GM23338 (cell line): Measurements from ENCODE around the gene FARS2.

ENCODE experiments used
- CTCF ChIP-seq, 2 experiments: fragments of 200-600 bp in 1 of 2; sonication (generic) in 1 of 2; conservative IDR thresholded peaks; 2 replicates each; pipeline versions ENCODE4 v1.5.1 to v1.6.1; 2016 to 2017; ENCODE audit warnings: antibody characterized with exemption in 2 of 2, low read depth in 2 of 2, mild to moderate bottlenecking in 2 of 2, moderate library complexity in 1 of 2
- EZH2 ChIP-seq: fragments of 200-600 bp; sonication (generic); IDR thresholded peaks from one replicate; pipeline ENCODE4 v1.8.0; 2017; ENCODE audit warnings: antibody characterized with exemption, mild to moderate bottlenecking, low read depth; ENCODE audit not compliant: unreplicated experiment
- EZH2phosphoT487 ChIP-seq: fragments of 200-600 bp; sonication (generic); IDR thresholded peaks from one replicate; pipeline ENCODE4 v1.8.1; 2018; ENCODE audit warnings: antibody characterized with exemption; ENCODE audit not compliant: unreplicated experiment
- JUNB ChIP-seq: IDR thresholded peaks from one replicate; pipeline ENCODE4 v1.6.1; 2016; ENCODE audit warnings: antibody characterized with exemption; ENCODE audit not compliant: unreplicated experiment
- TF ChIP-seq, protein P1 (sequence below): IDR thresholded peaks from one replicate; pipeline ENCODE4 v1.6.1; 2018; ENCODE audit warnings: antibody characterized with exemption; ENCODE audit not compliant: unreplicated experiment

DNA sequence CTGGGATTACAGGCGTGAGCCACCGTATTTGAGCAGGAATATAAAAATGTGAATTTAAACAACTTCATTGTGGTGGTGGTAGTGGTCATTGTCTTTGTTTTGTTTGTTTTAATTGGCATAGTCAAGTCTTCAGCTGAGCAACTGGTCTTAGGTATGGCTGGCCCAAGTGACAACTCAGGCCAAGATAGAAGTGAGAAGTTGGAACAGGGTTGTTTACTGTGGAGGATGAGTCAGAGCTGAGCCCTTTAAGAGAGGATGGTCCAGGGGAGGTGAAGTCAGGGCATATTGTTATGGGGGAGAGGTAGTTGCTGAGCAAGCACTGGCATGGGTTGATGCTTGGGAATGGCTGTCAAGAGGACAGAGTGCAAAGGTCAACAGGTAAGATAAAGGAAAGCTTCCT is 308.2 kb downstream of the FARS2 start:
- TF ChIP-seq CTCF (conservative IDR thresholded peaks at IDR 0.05; ENCODE audit: low read depth in 2 of 2) (no peak), EZH2phosphoT487 (no peak), EZH2 (no peak), JUNB (no peak)
- TF ChIP-seq, protein P1, sequence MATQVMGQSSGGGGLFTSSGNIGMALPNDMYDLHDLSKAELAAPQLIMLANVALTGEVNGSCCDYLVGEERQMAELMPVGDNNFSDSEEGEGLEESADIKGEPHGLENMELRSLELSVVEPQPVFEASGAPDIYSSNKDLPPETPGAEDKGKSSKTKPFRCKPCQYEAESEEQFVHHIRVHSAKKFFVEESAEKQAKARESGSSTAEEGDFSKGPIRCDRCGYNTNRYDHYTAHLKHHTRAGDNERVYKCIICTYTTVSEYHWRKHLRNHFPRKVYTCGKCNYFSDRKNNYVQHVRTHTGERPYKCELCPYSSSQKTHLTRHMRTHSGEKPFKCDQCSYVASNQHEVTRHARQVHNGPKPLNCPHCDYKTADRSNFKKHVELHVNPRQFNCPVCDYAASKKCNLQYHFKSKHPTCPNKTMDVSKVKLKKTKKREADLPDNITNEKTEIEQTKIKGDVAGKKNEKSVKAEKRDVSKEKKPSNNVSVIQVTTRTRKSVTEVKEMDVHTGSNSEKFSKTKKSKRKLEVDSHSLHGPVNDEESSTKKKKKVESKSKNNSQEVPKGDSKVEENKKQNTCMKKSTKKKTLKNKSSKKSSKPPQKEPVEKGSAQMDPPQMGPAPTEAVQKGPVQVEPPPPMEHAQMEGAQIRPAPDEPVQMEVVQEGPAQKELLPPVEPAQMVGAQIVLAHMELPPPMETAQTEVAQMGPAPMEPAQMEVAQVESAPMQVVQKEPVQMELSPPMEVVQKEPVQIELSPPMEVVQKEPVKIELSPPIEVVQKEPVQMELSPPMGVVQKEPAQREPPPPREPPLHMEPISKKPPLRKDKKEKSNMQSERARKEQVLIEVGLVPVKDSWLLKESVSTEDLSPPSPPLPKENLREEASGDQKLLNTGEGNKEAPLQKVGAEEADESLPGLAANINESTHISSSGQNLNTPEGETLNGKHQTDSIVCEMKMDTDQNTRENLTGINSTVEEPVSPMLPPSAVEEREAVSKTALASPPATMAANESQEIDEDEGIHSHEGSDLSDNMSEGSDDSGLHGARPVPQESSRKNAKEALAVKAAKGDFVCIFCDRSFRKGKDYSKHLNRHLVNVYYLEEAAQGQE = no peak
